ENCODE measurements around the gene UBR4. TPM values are rescaled to one million over a fixed set of nuclear protein-coding genes. Genes with fewer than 3 reads are reported as not detected.
A peak's percentile ranks its signal among the peaks of the same experiment; 100 is the strongest.

UBR4 gene
- total RNA-seq, 1 donor from 2014 or later, result 124 TPM

GRCh38 chr1:19096036-19096833 is 113.8 kb downstream of the UBR4 start:
- DNase-seq (ENCODE audit: low spot score), result peak; percentile 12

GRCh38 chr1:19091196-19091953 is 118.7 kb downstream of the UBR4 start:
- no peak for DNase-seq (ENCODE audit: low spot score)

- DNase-seq (ENCODE audit: low spot score), result no peak
These were observed 120.5 kb downstream of the UBR4 start for GRCh38 chr1:19089524-19089923.

- DNase-seq (ENCODE audit: low spot score), result no peak
These were observed 121.2 kb downstream of the UBR4 start for GRCh38 chr1:19088717-19089442.

- no peak for DNase-seq (ENCODE audit: low spot score)
These were observed 122.1 kb downstream of the UBR4 start for GRCh38 chr1:19087737-19088594.

- no peak for DNase-seq (ENCODE audit: low spot score)
These were observed 122.9 kb downstream of the UBR4 start for GRCh38 chr1:19087017-19087736.

- no peak for DNase-seq (ENCODE audit: low spot score)
These were observed 123.7 kb downstream of the UBR4 start for GRCh38 chr1:19086176-19086875.

DNA sequence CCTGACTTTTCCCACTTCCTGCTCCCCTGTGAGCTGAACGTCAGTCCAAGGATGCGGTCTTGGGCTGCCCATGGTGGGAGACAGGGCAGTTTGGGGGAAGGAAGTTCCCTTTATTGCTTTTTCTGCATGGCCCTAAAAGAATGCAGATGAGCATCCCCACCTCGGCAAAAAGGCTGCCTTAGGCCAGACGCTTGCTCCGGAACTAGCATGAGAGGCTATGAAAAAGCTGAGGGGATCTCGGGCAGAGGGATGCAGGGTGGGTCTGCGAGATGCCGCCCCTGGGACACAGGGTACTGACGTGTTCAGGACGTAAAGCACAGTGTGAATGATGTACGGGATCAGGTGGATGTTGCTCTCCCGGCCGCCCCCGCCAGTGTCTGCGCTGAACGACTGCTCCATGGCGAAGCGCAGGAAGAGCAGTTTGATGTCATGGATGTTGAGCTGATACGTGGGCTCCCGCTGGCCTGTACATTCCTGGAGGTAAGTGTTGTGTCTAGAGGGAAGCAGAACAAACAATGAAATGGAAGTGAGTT is 125.8 kb downstream of the UBR4 start:
- DNase-seq (ENCODE audit: low spot score), result no peak

DNA sequence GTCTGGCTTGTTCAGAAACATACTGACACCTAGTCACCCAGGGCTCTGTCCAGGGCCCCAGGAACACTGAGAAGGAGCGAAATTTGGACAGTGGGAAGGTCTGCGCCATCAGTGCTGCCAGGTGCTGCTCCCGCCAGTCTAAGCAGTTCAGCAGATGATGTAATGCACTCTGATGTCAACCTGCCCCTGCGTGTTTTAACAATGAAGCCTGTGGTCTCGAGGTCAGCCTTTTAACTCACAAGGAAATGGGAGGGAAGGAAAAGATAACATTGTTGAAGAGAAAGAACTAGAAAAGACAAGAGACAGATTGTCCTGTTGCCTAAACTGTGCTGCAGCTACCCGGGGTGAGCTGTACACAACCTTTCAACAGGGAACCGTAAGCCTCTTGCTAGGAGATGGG is 127.0 kb downstream of the UBR4 start:
- DNase-seq (ENCODE audit: low spot score), result no peak

DNA sequence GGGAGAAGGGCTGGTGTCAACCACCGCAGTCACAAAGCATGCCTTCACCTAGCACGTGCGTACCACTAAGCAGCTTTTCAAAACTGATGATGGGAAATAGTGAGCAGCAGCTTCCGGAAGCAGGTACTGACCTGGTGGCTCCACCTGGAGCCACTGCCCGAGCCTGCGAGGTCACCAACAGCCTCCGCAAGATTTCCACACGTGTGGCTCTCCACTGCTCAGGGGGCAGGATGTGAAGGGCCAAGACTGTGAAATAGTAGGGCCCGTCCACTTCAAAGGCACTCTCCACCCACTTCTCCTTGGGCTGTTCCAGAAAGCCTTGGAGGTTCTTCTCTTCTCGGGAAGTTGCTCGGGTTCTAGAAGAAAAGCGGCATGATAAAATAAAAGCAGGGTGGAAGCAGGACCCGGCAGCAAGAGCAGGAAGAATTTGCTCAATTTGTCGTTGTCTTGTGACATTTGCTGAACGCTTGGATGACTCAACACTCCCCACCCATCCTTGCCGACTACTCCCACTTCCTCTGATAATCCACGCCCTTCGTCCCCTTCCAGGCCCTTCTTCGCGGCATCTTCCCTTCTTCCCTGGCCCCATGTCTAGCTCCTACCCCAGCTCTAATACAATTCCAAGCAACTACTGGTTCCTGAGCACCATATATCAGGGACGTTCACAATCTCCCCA is 128.7 kb downstream of the UBR4 start:
- no peak for DNase-seq (ENCODE audit: low spot score)

DNA sequence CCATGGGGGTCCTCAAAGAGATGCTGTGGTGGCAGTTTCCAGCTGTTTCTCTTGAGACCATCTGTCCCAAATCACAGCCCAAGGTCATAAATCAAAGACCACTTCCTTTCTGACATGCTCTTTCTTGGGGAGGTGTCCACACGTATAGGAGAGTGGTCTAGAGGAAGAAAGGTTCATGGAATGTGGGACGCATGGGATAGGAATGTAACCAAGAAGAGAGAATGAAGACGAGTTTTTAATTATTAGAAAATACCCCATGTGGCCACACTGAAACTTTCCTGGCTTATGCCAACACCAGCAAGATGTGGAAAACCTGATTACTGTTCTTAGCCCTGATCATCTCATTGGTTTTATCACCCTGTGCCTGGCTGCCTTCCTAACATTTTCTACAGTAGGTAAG is 129.3 kb downstream of the UBR4 start:
- no peak for DNase-seq (ENCODE audit: low spot score)

- no peak for DNase-seq (ENCODE audit: low spot score)
These were observed 130.3 kb downstream of the UBR4 start for GRCh38 chr1:19079541-19080472.

GRCh38 chr1:19078536-19078935 is 131.5 kb downstream of the UBR4 start:
- DNase-seq (ENCODE audit: low spot score), result peak; percentile 32

- no peak for DNase-seq (ENCODE audit: low spot score)
These were observed 133.0 kb downstream of the UBR4 start for GRCh38 chr1:19076841-19077616.

GRCh38 chr1:19074902-19075721 is 135.0 kb downstream of the UBR4 start:
- no peak for DNase-seq (ENCODE audit: low spot score)

DNA sequence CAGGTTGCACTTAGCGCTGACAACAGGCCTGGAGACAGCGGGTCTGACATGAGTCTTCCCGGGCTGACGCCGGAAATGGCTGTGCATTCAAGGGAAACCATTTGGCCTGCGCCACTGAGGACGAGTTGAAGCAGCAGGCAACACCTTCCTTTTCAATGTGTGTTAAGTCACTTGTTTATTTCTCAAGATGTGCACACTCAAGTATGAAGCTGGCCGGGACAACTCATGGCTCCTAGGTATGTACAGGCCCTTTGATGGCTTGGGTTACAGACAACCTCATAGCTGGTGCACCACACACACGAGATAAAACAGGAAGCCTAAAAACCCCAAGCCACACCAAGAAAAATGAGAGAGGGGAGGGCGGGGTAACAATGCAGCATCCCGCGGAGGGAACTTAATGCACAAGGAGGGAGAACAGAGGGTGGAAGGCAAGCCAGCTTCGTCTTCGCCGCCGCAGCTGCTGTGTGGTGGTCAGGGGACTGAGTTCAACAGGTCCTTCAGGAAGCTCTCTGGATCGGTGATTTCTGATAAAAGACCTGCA is 135.6 kb downstream of the UBR4 start:
- DNase-seq (ENCODE audit: low spot score), result no peak

Measured in umbilical cord (tissue), 2 donors.